ENCODE results near the gene LRRC28. TPM values are rescaled to one million over a fixed set of nuclear protein-coding genes. Genes with fewer than 3 reads are reported as not detected.

The LRRC28 gene
- total and polyA plus RNA-seq, 9 of the 15 experiments (the other 6 are each of a cell fraction or from before 2014, with no cell fraction given), result 5.5 to 17.4 (median 7.9) TPM

DNA sequence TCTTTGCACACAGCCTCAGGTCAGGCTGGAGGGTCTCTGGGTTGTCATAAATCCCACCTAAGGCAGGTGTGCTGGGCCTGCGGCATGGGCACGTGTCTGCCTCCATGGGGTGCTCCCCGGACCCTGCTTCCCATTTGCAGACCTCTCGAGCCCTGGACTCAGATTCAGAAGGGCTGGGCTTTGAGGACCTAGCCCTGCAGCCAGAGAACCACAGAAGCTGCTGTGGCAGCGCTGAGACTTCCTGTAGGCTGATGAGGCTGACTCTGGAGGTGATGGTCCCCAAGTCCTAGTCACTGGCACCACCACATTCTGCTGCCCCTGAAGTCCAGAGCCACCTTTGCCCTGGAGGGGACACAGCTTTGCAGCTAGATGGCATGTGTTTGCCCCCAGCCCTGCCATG is 156.4 kb downstream of the LRRC28 start:
- H2AFZ ChIP-seq (ENCODE audit: low read depth, low read length), result no peak overlapping the region
- no peaks in the 10 kb centered on the region for H3K36me3 ChIP-seq (ENCODE audit: control insufficient read depth, insufficient read depth, low read length)
- no peak for TF ChIP-seq SAFB (IDR thresholded peaks at IDR 0.05; ENCODE audit: borderline replicate concordance, low read depth, low read length)
- TF ChIP-seq ZNF184 (CRISPR knock-in tag; IDR thresholded peaks at IDR 0.05), result no peak
- no peak for TF ChIP-seq ILK (tag; IDR thresholded peaks at IDR 0.05; ENCODE audit: borderline replicate concordance, low read depth)
- no peak for TF ChIP-seq ZEB2 (IDR thresholded peaks at IDR 0.05)
- no peak for TF ChIP-seq CHD1 (IDR thresholded peaks at IDR 0.05; ENCODE audit: low read length)
- no peak for TF ChIP-seq FOSL1 (tag; conservative IDR thresholded peaks at IDR 0.05)
- TF ChIP-seq GABPB2 (CRISPR knock-in tag; conservative IDR thresholded peaks at IDR 0.05), result no peak
- no peak for TF ChIP-seq JUN (IDR thresholded peaks at IDR 0.05; ENCODE audit: borderline replicate concordance, low read depth, low read length)
- no peak for TF ChIP-seq JUN (CRISPR knock-in tag; IDR thresholded peaks at IDR 0.05; ENCODE audit: borderline replicate concordance)
- TF ChIP-seq ZNF175 (CRISPR knock-in tag; IDR thresholded peaks at IDR 0.05; ENCODE audit: low read depth), result no peak
- TF ChIP-seq, protein P1, sequence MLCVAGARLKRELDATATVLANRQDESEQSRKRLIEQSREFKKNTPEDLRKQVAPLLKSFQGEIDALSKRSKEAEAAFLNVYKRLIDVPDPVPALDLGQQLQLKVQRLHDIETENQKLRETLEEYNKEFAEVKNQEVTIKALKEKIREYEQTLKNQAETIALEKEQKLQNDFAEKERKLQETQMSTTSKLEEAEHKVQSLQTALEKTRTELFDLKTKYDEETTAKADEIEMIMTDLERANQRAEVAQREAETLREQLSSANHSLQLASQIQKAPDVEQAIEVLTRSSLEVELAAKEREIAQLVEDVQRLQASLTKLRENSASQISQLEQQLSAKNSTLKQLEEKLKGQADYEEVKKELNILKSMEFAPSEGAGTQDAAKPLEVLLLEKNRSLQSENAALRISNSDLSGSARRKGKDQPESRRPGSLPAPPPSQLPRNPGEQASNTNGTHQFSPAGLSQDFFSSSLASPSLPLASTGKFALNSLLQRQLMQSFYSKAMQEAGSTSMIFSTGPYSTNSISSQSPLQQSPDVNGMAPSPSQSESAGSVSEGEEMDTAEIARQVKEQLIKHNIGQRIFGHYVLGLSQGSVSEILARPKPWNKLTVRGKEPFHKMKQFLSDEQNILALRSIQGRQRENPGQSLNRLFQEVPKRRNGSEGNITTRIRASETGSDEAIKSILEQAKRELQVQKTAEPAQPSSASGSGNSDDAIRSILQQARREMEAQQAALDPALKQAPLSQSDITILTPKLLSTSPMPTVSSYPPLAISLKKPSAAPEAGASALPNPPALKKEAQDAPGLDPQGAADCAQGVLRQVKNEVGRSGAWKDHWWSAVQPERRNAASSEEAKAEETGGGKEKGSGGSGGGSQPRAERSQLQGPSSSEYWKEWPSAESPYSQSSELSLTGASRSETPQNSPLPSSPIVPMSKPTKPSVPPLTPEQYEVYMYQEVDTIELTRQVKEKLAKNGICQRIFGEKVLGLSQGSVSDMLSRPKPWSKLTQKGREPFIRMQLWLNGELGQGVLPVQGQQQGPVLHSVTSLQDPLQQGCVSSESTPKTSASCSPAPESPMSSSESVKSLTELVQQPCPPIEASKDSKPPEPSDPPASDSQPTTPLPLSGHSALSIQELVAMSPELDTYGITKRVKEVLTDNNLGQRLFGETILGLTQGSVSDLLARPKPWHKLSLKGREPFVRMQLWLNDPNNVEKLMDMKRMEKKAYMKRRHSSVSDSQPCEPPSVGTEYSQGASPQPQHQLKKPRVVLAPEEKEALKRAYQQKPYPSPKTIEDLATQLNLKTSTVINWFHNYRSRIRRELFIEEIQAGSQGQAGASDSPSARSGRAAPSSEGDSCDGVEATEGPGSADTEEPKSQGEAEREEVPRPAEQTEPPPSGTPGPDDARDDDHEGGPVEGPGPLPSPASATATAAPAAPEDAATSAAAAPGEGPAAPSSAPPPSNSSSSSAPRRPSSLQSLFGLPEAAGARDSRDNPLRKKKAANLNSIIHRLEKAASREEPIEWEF (CRISPR knock-in tag; IDR thresholded peaks at IDR 0.05), result no peak
- TF ChIP-seq PHF20 (IDR thresholded peaks at IDR 0.05; ENCODE audit: partially characterized antibody), result no peak
- TF ChIP-seq LEF1 (IDR thresholded peaks at IDR 0.05), result no peak
- TF ChIP-seq SRSF3 (IDR thresholded peaks at IDR 0.05; ENCODE audit: insufficient read depth, low read length), result no peak
- TF ChIP-seq POLR2B (IDR thresholded peaks at IDR 0.05; ENCODE audit: low read depth, partially characterized antibody), result no peak
- no peak for TF ChIP-seq ZNF717 (CRISPR knock-in tag; IDR thresholded peaks at IDR 0.05)
- no peak for TF ChIP-seq LARP7 (IDR thresholded peaks at IDR 0.05)
- 0% methylated on average over 5 of the region's 5 CpGs for WGBS (ENCODE audit: insufficient coverage, low coverage, missing lambda C conversion rate)
- H3K27me3 ChIP-seq (ENCODE audit: control insufficient read depth in 2 of 2, insufficient read depth in 2 of 2, low read length in 2 of 2), result peaks cover 14 to 71% of the 10 kb centered on the region in 2 experiments; a peak in 4 of 5 replicates
- peaks cover 10% of the 10 kb centered on the region; the same call in 1 of the 2 replicates for H4K20me1 ChIP-seq (replicated peaks; ENCODE audit: control insufficient read depth, insufficient read depth, low read length)
- no peak overlapping the region for H3K4me3 ChIP-seq
- POLR2A ChIA-PET, result no interaction called here
- peak overlapping the region in 1 of 2 experiments; percentile 10; a peak in 1 of 4 replicates for H3K9ac ChIP-seq (ENCODE audit: insufficient read depth in 1 of 2, low read depth in 2 of 2, low read length in 2 of 2)
- no TSS peak for BruUV-seq (replicated peaks)
- H3K79me2 ChIP-seq (ENCODE audit: control insufficient read depth, insufficient read depth, low read length), result no peaks in the 10 kb centered on the region
- no peak overlapping the region for H3K27ac ChIP-seq (ENCODE audit: extremely low read depth, low read depth, low read length)
- H3K4me2 ChIP-seq (ENCODE audit: insufficient read depth, low read length), result no peak overlapping the region
- FAIRE-seq, result no peak
- CTCF ChIA-PET (ENCODE audit: low intra/inter-chr PET ratio), result no interaction called here
- no peaks in the 10 kb centered on the region; a peak in 1 of 5 replicates for H3K4me1 ChIP-seq (replicated peaks in 1 of 2; ENCODE audit: control insufficient read depth in 2 of 2, insufficient read depth in 2 of 2, low read length in 2 of 2)
- ATAC-seq, result no peak
- DNase-seq (ENCODE audit: extremely low read depth in 1 of 4, low spot score in 3 of 4), result no peak
- no peaks in the 10 kb centered on the region for H3K9me1 ChIP-seq (ENCODE audit: control insufficient read depth, insufficient read depth, low read length)
- intact Hi-C loops (cut with micrococcal nuclease), result loop anchor here (10.0 kb wide), 2 partner anchors 297 to 507 kb away; no protein-coding TSS in a partner anchor
- in situ Hi-C loops (cut with MboI), result no loop called here
- H3K9me3 ChIP-seq (replicated peaks; ENCODE audit: control insufficient read depth, insufficient read depth, low read depth, low read length), result no peaks in the 10 kb centered on the region

Data from K562 (cell line).